GM19397 (cell line): Measurements from ENCODE around the gene SOD1.
A peak's percentile ranks its signal among the peaks of the same experiment; 100 is the strongest.
"Not testable (repeated sequence)": the region's sequence is repeated elsewhere in the genome, so short reads cannot be mapped to it uniquely, and the experiment has no call there.

Experiments used
- ATAC-seq: cut with Tn5 transposase; IDR thresholded peaks from one replicate; pipeline ENCODE4 v1.9.1; 2021; ENCODE audit warnings: mild to moderate bottlenecking, moderate library complexity; ENCODE audit not compliant: unreplicated experiment

The SOD1 gene

DNA sequence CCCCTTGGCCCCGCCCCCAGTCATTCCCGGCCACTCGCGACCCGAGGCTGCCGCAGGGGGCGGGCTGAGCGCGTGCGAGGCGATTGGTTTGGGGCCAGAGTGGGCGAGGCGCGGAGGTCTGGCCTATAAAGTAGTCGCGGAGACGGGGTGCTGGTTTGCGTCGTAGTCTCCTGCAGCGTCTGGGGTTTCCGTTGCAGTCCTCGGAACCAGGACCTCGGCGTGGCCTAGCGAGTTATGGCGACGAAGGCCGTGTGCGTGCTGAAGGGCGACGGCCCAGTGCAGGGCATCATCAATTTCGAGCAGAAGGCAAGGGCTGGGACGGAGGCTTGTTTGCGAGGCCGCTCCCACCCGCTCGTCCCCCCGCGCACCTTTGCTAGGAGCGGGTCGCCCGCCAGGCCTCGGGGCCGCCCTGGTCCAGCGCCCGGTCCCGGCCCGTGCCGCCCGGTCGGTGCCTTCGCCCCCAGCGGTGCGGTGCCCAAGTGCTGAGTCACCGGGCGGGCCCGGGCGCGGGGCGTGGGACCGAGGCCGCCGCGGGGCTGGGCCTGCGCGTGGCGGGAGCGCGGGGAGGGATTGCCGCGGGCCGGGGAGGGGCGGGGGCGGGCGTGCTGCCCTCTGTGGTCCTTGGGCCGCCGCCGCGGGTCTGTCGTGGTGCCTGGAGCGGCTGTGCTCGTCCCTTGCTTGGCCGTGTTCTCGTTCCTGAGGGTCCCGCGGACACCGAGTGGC, at the start of gene SOD1:
TSS of gene SOD1 (plus strand) at position 158 of the 723 bp plus-strand sequence. CDS start at position 235, 77 bp downstream.
- peak; percentile 98 for ATAC-seq

DNA sequence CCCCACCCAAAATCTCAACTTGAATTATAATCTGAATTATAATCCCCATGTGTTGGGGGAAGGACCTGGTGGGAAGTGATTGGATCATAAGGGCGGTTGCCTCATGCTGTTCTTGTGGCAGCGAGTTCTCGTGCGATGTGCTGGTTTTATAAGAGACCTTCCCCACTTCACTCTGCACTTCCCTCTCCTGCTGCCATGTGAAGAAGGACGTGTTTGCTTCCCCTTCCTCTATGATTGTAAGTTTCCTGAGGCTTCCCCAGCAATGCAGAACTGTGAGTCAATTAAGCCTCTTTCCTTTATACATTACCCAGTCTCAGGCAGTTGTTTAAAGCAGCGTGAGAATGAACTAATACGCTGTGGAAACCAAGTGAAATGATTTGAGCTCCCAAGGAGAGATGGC, 48.0 kb upstream of the SOD1 start:
- ATAC-seq: no peak

DNA sequence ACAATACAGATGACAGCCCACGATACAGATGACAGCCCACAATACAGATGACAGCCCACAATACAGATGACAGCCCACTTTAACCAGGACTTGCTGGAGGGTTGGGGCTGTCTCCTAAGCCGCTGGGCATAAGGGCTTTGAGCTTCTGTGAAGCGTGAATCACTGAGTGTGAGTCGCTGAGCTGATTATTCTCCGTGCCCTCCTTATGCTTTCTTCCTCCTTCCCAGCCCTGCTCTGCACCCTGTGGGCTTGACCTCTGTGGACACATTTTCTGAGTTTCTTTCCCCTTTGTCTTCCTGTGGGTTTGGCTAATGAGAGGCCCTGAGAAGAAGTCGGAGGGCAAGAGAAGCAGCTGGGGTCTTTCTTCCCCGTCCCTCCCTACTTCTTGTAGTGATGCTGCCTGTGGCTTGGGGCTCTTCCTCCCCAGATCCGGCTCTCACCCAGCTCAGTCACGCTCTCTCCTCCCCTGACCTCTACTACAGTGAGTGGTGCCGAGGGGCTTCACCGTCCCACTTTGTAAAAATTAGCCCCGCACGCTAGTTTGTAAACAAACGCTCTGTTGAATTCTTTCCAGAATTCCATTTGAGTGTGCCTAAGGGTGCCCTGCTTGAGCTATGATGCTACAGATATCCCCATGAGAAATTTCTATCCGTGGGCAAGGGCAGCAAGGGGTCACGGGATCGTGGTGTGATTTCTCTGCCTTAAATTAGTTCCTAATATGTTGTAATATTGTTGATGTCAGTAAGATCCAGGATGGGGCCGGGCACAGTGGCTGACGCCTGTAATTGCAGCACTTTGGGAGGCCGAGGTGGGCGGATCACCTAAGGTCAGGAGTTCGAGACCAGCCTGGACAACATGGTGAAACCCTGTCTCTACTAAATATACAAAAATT, 46.4 kb upstream of the SOD1 start:
- no peak for ATAC-seq

DNA sequence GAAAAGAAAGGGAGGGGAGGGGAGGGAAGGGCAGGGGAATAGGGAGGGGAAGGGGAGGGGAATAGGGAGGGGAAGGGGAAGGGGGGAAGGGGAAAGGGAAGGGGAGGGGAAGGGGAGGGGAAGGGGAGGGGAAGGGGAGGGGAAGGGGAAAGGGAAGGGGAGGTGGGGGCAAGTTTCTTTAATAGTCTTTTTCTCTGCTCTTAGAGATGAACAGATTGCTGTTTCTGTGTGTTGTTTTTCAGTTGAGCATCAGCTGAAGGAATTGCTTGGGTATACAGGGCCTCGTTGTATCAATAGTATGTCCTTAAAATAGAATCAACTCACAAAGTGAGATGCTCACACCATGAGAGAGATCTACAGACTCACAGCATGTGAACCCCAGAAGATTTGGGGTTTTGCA, 44.8 kb upstream of the SOD1 start:
- no peak for ATAC-seq

DNA sequence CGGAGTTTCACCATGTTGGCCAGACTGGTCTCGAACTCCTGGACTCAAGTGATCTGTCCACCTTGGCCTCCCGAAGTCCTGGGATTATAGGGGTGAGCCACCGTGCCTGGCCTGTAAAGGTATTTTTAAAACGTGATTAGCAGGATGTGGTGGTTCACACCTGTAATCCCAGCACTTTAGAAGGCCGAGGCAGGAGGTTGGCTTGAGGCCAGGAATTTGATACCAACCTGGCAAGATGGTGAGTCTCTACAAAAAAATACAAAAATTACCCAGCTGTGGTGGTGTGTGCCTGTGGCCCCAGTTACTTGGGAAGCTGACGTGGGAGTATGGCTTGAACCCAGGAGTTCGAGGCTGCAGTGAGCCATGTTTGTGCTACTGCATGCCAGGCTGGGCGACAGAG, 43.3 kb upstream of the SOD1 start:
- ATAC-seq: no peak

DNA sequence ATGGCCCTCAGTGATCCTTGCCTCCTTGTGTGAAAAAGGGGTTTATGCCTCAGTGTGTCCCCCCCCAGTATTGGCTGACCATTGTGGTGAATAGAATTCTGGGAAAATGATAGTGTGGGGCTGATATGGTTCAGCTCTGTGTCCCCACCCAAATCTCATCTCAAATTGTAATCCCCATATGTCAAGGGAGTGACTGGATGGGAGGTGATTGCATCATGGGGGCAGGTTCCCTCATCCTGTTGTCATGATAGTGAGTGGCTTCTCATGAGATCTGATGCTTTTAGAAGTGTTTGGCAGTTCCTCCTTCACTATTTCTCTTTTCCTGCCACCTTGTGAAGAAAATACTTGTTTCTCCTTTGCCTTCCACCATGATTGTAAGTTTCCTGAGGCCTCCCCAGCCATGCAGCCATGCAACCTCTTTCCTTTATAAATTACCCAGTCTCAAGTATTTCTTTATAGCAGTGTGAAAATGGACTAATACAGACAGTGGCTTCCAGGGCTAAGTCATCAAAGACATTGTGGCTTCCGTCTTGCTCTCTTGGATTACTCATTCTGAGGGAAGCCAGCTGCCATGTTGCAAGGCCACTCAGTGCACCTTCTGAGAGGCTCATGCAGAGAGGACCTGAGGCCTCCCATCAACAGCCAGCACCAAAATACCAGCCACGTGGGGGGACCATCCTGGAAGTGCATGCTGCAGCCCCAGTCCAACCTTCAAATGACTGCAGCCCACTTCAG, 40.6 kb upstream of the SOD1 start:
- no peak for ATAC-seq

DNA sequence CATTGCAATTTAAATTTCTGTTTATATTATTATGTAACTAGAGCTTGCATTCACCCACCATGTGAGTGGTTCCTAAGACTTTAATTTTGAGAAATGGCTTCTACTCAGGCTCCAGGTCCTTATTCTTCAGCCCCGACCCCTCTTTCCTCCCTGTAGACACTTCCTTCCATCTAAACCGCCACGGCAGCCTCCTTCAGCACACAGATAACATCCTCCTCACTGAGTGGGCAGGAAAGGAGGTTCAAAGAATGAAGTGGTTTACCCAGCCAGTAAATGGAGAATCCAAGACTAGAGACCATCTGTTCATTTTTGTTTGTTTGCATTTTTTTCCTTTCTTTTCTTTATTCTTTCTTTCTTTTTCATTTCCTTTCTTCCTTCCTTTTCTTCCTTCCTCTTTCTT, 37.1 kb upstream of the SOD1 start:
- ATAC-seq: no peak

DNA sequence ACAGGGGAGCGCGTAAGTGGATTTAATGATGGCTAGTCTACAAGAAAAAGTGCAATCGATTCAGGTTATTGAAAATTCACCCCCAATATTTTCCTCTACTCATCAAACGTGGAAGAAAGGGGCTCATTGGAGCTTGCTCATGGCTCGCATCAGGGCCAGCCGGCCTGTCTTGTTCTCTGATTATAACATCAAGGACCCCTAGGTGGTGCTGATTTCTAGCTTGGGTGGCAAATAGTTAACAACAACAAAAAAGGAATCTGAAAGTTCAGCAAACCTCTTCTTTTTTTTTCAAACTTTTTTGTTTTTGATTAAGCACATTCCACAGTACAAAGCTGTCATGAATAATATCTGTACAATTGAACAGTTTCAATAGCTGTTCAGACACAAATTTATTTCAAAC, 35.8 kb upstream of the SOD1 start:
- no peak for ATAC-seq

DNA sequence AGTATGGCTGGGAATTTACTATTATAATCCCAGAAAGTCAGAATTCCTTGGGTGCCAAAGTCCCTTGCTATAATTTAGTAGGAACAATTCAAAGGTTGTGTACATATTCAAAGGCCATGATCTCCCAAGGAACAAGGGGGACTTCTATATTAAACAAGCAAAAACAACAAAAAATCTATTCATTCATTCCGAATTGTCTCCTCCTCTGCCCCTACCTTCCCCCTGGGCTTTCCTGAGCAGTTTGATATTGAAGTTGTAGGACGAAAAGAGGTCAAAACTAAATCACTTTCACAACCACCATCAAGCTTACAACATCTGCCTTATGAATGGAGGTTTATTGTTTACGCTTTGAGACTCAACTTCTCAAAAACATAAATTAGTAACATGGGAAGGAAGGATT, 35.3 kb upstream of the SOD1 start:
- no peak for ATAC-seq

DNA sequence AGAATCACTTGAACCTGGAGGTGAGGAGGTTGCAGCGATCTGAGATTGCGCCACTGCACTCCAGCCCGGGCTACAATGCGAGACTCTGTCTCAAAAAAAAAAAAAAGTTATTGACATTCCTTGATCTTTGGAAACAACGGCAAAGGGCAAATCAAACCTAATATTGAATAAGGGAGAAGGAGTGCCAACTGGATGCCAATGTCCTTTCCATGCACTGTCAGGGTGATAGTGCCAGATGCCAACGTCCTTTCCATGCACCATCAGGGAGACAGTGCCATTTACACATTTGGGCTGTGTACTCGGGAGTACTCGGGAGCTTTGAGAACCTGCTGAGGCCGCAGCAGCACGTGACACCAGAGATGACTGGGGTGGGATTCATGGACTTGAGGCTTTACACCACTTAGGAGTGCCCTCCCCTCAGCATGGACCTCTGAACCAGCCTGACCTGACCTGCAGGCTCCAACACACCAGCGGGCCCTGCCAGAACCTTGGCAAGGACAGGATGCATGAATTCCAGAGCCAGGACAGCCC, 34.5 kb upstream of the SOD1 start:
- no peak for ATAC-seq

DNA sequence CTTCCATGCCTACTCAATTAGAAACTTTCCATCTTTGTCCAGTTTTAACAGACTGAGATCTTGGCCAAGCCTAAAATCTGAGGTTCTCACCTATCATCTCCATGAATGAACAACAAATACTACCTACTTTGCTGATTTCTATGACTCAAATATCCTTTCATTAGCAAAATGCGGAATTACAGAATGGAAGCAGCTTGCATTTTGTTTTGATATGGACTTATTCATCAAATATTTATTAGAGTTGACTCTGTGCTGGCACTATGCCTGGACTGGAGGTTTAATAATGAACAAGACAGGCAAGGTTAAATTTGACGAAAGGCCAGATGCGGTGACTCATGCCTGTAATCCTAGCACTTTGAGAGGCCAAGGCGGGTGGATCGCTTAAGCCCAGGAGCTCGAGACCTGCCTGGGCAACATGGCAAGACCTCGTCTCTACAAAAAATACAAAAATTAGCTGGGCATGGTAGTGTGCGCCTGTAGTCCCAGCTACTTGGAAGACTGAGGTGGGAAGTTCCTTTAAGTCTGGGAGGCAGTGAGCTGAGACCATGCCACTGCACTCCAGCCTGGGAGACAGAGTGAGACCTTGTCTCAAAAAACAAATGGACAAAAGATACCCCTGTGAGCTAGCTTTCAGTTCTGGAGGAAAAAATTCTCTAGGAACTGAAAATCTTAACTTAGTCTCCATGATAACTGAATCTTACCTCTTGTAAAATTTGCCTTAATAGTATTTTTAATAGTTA, 29.4 kb upstream of the SOD1 start:
- no peak for ATAC-seq

DNA sequence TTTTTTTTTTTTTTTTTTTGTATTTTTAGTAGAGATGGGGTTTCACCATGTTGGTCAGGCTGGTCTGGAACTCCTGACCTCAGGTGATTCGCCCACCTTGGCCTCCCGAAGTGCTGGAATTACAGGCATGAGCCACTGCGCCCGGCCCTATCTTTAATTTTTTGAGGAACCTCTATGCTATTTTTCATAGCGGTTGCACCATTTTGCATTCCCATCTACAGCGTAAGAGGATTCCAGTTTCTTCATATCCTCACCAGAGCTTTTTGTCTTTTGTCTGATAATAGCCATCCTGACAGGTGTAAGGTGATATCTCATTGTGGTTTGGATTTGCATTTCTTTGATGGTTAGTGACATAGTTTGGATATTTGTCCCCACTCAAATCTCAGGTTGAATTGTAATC, 27.6 kb upstream of the SOD1 start:
- ATAC-seq: not testable (repeated sequence)

DNA sequence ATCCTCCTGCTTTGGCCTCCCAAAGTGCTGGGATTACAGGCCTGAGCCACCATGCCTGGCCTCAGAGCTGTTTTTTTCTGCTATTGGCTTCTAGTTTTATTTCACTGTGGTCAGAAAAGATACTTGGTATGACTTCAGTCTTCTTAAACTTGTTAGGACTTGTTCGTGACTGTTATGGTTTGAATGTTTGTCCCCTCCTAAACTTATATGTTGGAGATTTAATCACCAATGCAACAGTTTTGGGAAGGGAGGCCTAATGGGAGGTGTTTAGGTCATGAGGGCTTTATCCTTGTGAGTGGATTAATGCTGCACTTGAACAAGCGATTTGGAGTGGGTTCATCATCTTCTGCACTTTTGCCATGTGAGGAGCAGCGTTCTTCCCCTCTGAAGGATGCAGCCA, 24.5 kb upstream of the SOD1 start:
- ATAC-seq: no peak

DNA sequence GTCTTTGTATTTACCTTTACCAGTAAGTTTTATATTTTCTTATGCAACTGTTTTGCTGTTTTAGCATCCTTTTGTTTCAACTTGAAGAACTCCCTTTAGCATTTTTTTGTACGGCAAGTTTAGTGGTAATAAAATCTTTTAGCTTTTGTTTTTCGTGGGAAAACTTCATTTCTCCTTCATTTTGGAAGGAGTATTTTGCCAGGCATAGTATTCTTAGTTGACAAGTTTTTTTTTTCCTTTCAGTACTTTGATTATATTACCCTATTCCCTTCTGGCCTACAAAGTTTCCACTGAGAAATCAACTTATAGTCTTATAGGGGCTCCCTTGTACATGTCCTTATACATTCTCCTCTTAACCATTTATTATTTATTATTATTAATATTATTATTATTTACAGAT, 22.6 kb upstream of the SOD1 start:
- ATAC-seq: no peak

DNA sequence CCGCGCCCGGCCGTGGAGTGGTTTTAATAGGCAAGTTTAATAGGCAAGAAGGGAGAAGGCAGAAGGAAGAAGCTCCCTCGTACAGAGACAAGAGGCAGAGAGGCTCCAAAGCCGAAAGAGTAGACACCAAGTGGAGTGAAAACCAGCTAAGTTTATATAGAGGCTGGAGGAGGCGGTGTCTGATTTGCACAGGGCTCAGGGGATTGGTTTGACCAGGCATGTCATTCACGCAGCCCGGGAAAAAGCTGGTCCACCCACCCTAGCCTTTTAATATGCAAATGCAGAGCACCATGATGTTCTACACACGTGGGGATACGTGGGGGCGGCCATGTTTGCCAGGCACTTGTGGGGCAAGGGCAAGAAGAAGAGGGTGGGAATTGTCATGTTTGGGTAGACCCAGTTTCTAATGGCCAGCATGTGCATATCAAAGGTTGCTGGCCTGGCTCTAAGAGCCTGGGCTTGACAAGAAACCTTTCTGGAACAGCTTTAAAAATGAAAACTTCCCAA, 18.0 kb upstream of the SOD1 start:
- ATAC-seq: no peak

DNA sequence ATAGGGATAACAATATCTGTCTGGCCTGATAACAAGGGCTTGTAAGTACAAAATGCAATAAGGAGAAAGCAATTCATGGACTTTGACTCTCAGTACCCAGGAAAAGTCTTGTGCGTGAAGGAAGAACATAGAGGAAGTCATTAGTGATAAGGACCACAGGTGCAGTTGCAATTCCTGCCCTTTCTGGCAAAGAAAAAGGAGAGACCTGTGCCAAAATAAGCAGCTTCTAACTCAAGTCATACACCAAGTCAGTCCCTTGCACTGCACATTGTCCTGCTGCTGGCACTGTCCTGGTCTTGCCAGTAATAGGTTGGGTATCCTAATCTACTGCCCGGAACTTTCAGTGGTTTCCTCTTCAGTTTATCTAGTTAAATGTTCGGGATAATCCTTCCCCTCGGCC, 14.8 kb upstream of the SOD1 start:
- no peak for ATAC-seq

DNA sequence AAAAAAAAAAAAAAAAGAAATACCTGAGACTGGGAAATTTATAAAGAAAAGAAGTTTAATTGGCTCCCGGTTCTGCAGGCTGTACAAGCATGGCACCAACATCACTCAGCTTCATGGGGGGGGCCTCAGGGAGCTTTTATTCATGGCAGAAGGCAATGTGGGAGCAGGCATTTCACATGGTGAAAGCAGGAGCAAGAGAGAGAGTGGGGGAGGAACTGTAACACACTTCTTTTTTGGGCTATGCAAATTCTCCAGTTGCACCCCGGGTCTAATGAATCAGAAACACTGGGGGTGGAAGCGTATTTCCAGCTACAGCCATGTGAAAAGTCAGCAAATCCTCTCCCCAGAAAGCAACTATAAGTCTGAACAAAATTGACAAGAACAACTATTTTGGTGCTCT, 11.8 kb upstream of the SOD1 start:
- no peak for ATAC-seq

DNA sequence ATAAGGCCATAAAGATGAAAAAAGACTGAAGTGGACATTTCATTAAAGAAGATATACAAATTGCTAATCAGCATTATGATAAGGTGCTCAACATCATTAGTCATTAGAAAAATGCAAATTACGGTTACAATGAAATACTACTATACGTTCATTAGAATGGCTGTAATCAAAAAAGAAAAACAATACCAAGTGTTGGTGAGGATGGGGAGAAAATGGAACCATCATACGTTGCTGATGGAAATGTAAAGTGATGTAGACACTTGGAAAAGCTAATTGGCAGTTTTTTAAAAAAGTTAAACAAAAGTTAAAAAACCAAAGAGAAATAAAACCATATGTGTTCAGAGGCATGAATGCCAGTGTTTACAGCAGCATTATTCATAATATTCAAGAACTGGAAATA, 8.6 kb upstream of the SOD1 start:
- ATAC-seq: no peak

DNA sequence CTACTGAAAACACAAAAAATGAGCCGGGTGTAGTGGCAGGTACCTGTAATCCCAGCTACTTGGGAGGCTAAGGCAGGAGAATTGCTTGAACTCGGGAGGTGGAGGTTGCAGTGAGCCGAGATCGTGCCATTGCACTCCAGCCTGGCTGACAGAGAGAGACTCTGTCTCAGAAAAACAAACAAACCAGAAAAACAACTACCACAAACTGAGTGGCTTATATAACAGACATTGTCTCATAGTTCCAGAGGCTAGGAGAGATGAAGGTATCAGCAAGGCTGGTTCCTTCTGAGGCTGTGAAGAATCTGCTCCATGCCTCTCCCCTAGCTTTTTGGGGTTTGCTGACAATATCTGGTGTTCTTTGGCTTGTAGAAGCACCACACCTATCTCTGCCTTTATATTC, 8.0 kb upstream of the SOD1 start:
- not testable (repeated sequence) for ATAC-seq

DNA sequence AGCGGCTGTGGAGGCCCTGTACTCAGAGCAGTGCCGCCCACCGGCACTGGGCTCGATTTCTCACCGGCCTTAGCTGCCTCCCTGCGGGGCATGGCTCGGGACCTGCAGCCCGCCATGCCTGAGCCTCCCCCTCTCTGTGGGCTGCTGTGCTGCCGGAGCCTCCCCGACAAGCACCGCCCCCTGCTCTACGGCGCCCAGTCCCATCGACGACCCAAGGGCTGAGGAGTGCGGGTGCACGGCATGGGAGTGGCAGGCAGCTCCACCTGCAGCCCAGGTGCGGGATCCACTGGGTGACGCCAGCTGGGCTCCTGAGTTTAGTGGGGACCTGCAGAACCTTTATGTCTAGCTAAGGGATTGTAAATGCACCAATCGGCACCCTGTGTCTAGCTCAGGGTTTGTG, 5.2 kb upstream of the SOD1 start:
- no peak for ATAC-seq
